Endometrial microvascular endothelial cells (primary cell): Measurements from ENCODE around the gene SCAANT1. TPM values are rescaled to one million over a fixed set of nuclear protein-coding genes. Genes with fewer than 3 reads are reported as not detected.

Experiments used
- in situ Hi-C: cut with HindIII; loops from 2 replicates; pipeline ENCODE4 v1.10.0; 2017; ENCODE audit warnings: low sequenced_read_pairs, low pct_unique_long_range_greater_than_20kb; ENCODE audit errors: inconsistent ontology term
- total RNA-seq: library from RNA; depleted of rRNA; stranded (reverse); fragments of >200 nt; gene quantifications from one replicate; pipeline ENCODE4 v1.2.3, GENCODE V29; 2015; ENCODE audit errors: inconsistent ontology term

Gene SCAANT1
- total RNA-seq, 1 donor from 2014 or later = not detected

DNA sequence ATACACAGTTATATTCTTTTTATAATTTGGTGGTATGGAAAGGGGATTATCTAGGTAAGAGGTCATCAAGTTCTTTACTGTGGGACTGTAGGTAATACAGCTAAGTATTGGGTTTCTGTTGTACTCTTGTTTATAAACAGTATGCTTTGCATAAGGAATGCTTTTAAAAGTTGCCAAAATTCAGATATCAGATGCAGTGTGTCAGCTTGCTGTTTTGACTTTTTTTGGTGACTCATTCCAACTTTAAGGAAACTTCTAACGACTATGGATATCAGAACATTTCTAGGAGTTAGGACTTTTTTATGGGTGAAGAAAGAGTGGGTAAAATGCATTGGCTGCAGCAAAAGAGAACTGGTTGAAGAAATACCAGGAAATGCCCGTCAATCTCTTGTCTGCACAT is 2.8 kb downstream of the SCAANT1 start:
- in situ Hi-C loops = no loop called here

DNA sequence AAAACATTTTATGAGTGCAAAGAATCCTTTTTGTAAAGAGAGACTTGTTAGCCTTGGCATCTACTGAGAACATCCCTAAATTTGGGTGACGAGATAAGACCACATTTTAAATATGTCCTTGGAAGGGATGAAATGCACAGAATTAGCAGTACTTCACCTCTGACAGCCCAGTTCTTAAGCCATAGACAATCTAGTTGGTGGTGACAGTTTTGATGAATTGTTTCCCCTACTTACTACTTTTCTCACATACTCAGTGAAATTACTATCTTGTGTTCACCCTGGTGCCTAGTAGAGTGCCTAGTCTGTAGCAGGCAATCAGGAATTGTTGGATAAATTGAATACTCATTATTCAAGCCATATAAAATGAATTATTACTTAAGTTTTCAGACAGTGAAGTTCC is 3.4 kb downstream of the SCAANT1 start:
- in situ Hi-C loops = no loop called here

DNA sequence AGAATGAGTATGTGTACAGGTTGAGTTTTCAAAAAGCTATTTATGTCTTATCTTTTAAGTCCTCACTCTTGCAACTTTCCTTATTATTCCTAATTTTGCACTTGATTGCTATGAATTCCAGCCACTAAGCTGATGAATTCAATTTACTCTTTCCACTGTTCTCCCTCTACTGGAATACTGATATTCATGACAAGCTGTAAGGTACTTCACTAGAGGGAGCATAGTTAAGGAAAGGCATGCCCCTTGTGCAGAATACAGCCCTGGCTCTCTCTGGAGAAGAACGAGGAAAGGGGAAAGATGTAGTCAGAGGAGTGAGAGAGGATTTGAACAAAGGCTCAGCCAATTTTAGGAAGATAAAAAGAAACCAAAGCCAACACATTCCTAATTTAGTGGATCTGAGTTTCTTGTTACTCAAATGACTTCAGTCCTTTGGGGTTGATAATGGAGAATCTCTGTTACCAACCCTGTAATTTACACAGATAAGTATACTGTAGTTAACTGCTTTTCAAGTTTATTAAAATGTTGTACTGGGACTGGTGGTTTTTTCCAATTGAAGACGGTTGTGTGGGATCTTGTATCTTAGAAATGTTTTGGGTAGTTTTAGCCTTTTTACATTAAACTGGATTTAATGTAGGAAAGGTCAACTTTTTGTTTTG is 4.0 kb downstream of the SCAANT1 start:
- in situ Hi-C loops = no loop called here

GRCh38 chr3:63905731-63906620 is 6.2 kb downstream of the SCAANT1 start:
- in situ Hi-C loops = no loop called here

DNA sequence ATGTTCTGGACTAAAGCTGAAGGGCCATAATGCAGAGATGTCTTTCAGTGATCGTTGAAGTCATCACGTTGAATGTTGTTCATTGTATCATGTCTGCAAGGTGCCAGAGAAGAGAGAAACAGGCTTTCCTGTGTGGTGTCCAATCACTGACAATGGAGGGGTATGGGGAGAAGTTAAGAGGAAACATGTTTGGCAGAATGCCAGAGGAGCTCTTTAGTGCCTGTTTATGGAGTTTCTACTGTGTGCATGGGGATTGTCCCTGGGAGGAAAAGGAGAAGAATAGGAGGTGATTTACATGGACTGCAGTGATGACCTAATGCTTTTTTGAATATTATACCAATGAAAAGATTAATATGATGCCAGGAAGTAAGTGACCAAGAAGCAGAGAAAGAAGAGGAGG is 11.7 kb downstream of the SCAANT1 start:
- in situ Hi-C loops = no loop called here

DNA sequence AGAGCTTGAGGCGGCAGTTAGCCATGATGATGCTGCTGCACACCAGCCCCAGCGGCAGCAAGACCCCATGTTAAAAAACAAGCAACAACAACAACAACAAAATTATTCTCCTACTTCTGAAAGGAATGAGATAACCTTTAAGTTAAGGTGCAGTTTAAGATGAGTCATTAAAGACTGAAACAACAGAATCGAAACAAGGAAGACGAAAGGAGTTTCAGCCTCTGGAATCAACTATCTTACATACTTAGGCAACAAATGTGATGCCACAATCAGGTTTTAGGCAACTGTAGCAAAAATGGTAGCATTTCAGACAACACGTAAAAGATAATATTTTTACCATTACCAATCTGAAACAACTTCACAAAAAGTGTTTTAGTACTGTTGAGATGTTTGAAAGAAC is 12.2 kb downstream of the SCAANT1 start:
- in situ Hi-C loops = no loop called here

GRCh38 chr3:63896332-63897030 is 15.7 kb downstream of the SCAANT1 start:
- in situ Hi-C loops = no loop called here

- in situ Hi-C loops = no loop called here
These were observed 16.6 kb downstream of the SCAANT1 start for GRCh38 chr3:63895422-63896189.

DNA sequence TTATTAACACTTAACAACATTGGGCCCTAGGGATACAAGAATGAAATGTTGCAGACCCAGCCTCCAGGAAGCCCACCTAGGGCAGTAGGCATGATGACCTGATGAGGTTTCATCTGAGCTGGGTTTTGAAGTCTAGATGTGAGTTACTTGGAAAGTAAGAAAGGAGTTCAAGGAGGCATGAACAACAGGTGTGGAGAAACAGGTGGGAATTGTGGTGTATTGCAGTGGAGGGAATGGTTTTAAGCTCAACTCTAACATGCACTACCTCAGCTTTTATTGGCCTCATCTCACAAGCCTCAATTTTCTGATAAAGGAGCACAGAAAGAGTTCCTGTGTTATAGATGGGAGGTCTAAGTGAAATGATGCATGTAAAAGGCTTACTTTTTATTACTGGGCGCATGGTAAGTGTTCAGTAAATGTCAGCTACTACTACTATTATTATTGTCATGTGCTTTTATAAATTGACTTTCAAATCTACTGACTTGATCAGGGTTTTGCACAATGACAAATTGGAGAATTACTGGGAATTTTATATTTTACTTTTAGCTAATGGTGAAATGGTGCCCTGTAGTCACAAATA is 19.3 kb downstream of the SCAANT1 start:
- in situ Hi-C loops = no loop called here

DNA sequence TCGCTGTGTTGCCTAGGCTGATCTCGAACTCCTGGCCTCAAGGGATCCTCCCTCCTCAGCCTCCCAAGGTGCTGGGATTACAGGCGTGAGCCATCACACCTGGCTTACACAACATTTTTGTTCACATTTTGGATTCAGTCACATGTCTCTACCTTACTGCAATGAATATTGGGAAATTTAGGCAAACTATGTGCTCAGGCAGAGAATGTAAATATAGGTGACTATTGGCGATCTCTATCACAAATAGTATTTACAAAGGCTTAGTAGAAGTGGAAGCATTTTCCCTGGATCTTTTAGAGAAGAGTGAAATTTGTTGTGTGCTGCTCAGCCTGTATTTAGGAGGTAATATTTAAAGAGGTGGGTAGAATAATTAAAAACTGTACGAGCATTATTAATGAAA is 20.7 kb downstream of the SCAANT1 start:
- in situ Hi-C loops = no loop called here

DNA sequence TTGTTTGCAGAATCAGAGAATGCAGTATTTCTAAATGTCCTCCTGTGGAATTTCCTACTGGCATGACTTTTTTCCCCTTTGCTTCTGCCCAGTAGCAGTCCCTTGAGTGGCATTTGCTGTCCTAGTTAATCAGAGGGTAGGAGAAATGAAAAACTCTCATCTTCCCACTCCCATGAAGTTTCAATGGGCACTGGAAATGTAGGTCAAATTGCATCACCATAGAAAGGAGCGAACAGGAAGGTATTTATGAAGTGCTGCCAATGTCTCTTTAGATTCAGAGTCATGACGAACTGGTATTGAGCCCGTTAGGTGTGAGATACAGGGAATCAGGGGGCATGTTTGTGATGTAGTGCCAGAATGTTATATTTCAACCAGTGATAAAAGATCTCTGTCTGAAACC is 25.3 kb downstream of the SCAANT1 start:
- in situ Hi-C loops = no loop called here

- in situ Hi-C loops = no loop called here
These were observed 31.5 kb downstream of the SCAANT1 start for GRCh38 chr3:63880653-63881052.

DNA sequence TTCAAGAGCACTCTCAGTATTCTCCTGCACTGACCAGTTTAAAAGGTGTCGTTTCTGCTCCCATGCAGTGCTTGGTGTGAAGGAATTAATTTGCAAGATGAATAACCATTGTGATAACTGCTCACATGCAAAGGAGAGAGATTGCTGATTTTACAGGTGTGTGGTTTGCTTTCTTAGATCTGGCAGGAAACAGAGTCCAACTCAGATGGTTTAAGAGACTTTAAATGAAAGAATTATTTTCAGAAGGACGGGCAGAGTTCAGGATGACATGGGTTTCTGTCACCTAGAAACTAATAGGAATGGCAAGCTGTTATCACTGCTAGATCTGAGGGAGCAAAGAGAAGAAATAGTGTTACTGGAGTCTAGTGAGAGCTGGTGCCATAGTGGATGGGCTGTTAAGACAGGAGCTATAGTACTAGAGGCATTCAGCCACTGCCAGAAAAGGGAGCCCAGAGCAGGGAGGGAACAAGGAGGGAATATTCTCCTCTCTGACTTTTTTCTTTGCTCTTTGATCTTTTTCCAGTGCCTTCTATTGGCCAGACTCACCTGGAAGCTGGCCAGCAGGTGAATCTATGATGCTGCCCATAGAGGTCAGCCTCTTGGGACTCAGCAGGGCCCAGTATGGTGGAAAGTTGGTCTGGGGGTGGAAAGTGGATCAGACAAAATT is 33.7 kb downstream of the SCAANT1 start:
- in situ Hi-C loops = no loop called here

DNA sequence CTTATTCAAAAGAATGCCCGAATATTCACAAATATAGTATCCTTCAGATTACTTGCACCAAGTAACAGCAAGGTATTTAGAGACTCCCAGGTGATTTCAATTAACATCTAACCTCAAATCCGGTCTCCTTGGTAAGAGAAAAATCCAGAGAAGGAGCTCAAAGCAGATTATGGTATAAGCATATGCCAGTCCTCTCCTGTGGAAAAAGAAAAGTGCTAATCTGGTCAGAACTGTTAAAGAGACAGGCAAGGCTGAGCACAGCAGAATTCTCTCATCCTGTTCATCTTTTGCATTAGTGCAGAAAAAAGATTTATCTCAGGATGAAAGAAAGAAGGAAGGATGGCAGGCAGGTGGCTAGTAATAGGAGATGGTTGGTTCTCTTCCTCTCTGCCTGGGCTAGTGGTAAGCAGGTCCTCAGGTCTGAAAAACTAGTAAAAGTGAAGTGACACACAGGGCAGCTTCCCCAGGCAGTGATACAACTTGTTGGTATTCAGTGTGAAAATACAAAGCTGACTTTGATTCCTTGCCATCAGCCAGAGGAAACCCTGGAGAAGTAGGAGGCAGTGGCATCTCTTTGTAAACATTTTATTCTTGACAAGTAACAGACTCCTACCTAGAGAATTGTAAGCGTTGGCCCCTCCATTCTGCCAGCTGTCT is 34.3 kb downstream of the SCAANT1 start:
- in situ Hi-C loops = no loop called here

GRCh38 chr3:63876260-63876659 is 35.9 kb downstream of the SCAANT1 start:
- in situ Hi-C loops = no loop called here

DNA sequence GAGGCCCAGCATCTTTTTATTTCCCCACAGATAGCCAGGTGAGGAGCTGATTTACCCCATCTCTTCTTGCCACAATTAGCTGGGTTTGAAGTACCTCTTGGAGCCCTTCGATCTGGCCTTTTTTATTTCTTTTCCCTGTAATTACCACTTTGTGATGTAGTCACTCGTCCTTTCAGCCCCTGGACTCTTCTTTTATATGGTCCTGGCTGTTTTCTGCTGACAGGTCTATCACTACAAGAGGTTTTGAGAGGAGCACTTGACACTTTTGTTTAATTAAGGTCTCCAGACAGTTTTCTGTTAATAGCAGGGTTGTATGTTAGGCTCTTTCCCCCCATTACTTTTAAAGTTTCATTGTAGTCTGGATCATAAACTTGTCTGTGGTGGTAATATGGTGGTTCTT is 36.7 kb downstream of the SCAANT1 start:
- in situ Hi-C loops = no loop called here

- in situ Hi-C loops = no loop called here
These were observed 37.4 kb downstream of the SCAANT1 start for GRCh38 chr3:63874769-63875168.
